ENCODE measurements around the gene OR5K1. TPM values are rescaled to one million over a fixed set of nuclear protein-coding genes. Genes with fewer than 3 reads are reported as not detected.

The OR5K1 gene
- total RNA-seq, 1 experiment from 2014 or later, result not detected

- peak overlapping the region; percentile 76 for H3K27ac Mint-ChIP-seq (ENCODE audit: low read depth, unreplicated experiment)
- TF ChIP-seq, protein P1, sequence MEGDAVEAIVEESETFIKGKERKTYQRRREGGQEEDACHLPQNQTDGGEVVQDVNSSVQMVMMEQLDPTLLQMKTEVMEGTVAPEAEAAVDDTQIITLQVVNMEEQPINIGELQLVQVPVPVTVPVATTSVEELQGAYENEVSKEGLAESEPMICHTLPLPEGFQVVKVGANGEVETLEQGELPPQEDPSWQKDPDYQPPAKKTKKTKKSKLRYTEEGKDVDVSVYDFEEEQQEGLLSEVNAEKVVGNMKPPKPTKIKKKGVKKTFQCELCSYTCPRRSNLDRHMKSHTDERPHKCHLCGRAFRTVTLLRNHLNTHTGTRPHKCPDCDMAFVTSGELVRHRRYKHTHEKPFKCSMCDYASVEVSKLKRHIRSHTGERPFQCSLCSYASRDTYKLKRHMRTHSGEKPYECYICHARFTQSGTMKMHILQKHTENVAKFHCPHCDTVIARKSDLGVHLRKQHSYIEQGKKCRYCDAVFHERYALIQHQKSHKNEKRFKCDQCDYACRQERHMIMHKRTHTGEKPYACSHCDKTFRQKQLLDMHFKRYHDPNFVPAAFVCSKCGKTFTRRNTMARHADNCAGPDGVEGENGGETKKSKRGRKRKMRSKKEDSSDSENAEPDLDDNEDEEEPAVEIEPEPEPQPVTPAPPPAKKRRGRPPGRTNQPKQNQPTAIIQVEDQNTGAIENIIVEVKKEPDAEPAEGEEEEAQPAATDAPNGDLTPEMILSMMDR (IDR thresholded peaks at IDR 0.05; ENCODE audit: unreplicated experiment), result no peak
- DNase-seq (ENCODE audit: unreplicated experiment), result no peak
- peaks cover 29% of the 10 kb centered on the region for H3K36me3 Mint-ChIP-seq (ENCODE audit: insufficient read depth, unreplicated experiment)
- H3K4me1 Mint-ChIP-seq (ENCODE audit: insufficient read depth, unreplicated experiment), result peaks cover 22% of the 10 kb centered on the region
- CTCF ChIA-PET, result interaction anchor here (0.7 to 1.3 kb wide), 3 partner anchors 12 to 79 kb away, joined by 3 to 6 read pairs (median 6); no protein-coding TSS in a partner anchor
- no TSS peak for BruUV-seq (replicated peaks)
- H3K4me3 Mint-ChIP-seq (ENCODE audit: unreplicated experiment), result peak overlapping the region; percentile 56
- H3K9me3 Mint-ChIP-seq (ENCODE audit: unreplicated experiment), result peaks cover 8% of the 10 kb centered on the region
- POLR2A ChIA-PET, result interaction anchor here (0.9 to 4.5 kb wide), 7 partner anchors 10 to 541 kb away, joined by 3 to 50 read pairs (median 8); partner anchors contain the start of genes CLDND1 and CPOX
- intact Hi-C loops (cut with micrococcal nuclease), result loop anchor here (2.0 kb wide), 1 partner anchor 30 kb away; no protein-coding TSS in a partner anchor
- H3K27me3 Mint-ChIP-seq (ENCODE audit: insufficient read depth, unreplicated experiment), result no peaks in the 10 kb centered on the region
These were observed 49.6 kb downstream of the OR5K1 start for GRCh38 chr3:98512576-98512975.

DNA sequence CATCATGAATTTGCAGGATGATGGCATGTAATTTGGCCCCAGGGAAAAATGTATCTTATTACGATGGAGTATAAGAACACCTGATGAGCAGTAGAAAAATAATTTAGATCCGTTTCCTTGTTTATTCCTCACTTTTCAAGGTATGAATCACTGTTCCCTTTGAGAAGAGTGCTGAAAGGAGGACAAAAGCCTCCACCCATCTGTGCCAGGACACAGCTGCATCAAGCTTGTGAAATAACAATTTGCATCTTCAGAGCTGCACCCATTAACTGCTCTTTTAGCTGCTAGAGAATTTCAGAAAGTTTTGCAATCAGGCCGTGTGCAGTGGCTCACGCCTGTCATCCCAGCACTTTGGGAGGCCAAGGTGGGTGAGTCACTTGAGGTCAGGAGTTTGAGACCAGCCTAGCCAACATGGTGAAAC is 50.1 kb downstream of the OR5K1 start:
- peak overlapping the region; percentile 76 for H3K27ac Mint-ChIP-seq (ENCODE audit: low read depth, unreplicated experiment)
- H3K9me3 Mint-ChIP-seq (ENCODE audit: unreplicated experiment), result peaks cover 3% of the 10 kb centered on the region
- peaks cover 32% of the 10 kb centered on the region for H3K36me3 Mint-ChIP-seq (ENCODE audit: insufficient read depth, unreplicated experiment)
- CTCF ChIA-PET, result interaction anchor here (1.1 to 1.8 kb wide), 2 partner anchors 13 to 29 kb away, joined by 3 to 6 read pairs; no protein-coding TSS in a partner anchor
- intact Hi-C loops (cut with micrococcal nuclease), result loop anchor here (1.0 to 2.0 kb wide), 2 partner anchors 9 to 30 kb away; partner anchors contain the start of gene CLDND1
- no TSS peak for BruUV-seq (replicated peaks)
- DNase-seq (ENCODE audit: unreplicated experiment), result peak; percentile 96
- H3K4me1 Mint-ChIP-seq (ENCODE audit: insufficient read depth, unreplicated experiment), result peaks cover 25% of the 10 kb centered on the region
- H3K27me3 Mint-ChIP-seq (ENCODE audit: insufficient read depth, unreplicated experiment), result no peaks in the 10 kb centered on the region
- peak overlapping the region; percentile 56 for H3K4me3 Mint-ChIP-seq (ENCODE audit: unreplicated experiment)
- POLR2A ChIA-PET, result interaction anchor here (0.8 to 4.5 kb wide), 8 partner anchors 9 to 542 kb away, joined by 3 to 50 read pairs (median 6); partner anchors contain the start of genes CLDND1 and CPOX
- TF ChIP-seq, protein P1 (IDR thresholded peaks at IDR 0.05; ENCODE audit: unreplicated experiment), result no peak

- TF ChIP-seq, protein P1 (IDR thresholded peaks at IDR 0.05; ENCODE audit: unreplicated experiment), result no peak
- Mint-ChIP-seq H3K27ac (ENCODE audit: low read depth, unreplicated experiment) (peak overlapping the region; percentile 76), H3K9me3 (ENCODE audit: unreplicated experiment) (no peaks in the 10 kb centered on the region), H3K4me3 (ENCODE audit: unreplicated experiment) (no peak overlapping the region), H3K4me1 (ENCODE audit: insufficient read depth, unreplicated experiment) (peaks cover 28% of the 10 kb centered on the region), H3K27me3 (ENCODE audit: insufficient read depth, unreplicated experiment) (no peaks in the 10 kb centered on the region), H3K36me3 (ENCODE audit: insufficient read depth, unreplicated experiment) (peaks cover 38% of the 10 kb centered on the region)
- POLR2A ChIA-PET, result interaction anchor here (0.7 to 4.5 kb wide), 8 partner anchors 8 to 542 kb away, joined by 3 to 50 read pairs (median 4); partner anchors contain the start of genes CLDND1 and CPOX
- CTCF ChIA-PET, result interaction anchor here (0.6 to 1.8 kb wide), 5 partner anchors 9 to 473 kb away, joined by 3 read pairs; partner anchors contain the start of gene CLDND1
- DNase-seq (ENCODE audit: unreplicated experiment), result no peak
- intact Hi-C loops (cut with micrococcal nuclease), result loop anchor here (1.0 to 2.0 kb wide), 2 partner anchors 9 to 31 kb away; partner anchors contain the start of gene CLDND1
- no TSS peak for BruUV-seq (replicated peaks)
These were observed 50.7 kb downstream of the OR5K1 start for GRCh38 chr3:98513736-98514135.

DNA sequence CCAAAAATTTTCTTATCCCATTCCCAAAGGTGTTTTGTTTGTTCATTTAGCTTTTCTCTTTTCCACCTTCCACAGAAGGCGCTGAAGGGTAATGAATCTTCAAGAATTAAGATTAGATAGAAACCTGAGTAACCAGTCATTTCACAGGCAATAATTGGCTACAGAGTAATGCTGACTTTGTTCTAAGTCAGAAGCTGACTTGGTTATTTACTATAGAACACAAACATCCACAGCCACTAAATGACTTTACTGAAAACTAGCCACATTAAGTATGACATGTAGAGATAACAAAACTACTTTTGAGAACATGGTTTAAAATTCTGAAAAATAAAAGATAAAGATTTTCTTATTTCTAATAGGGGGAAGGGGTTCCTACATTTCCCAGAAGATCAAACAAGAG is 51.9 kb downstream of the OR5K1 start:
- Mint-ChIP-seq H3K27ac (ENCODE audit: low read depth, unreplicated experiment) (no peak overlapping the region), H3K4me1 (ENCODE audit: insufficient read depth, unreplicated experiment) (peaks cover 37% of the 10 kb centered on the region), H3K36me3 (ENCODE audit: insufficient read depth, unreplicated experiment) (peaks cover 48% of the 10 kb centered on the region), H3K4me3 (ENCODE audit: unreplicated experiment) (no peak overlapping the region), H3K27me3 (ENCODE audit: insufficient read depth, unreplicated experiment) (no peaks in the 10 kb centered on the region), H3K9me3 (ENCODE audit: unreplicated experiment) (no peaks in the 10 kb centered on the region)
- BruUV-seq (replicated peaks), result no TSS peak
- TF ChIP-seq, protein P1 (IDR thresholded peaks at IDR 0.05; ENCODE audit: unreplicated experiment), result no peak
- ChIA-PET POLR2A (interaction anchor here (1.0 to 4.5 kb wide), 2 partner anchors 33 to 69 kb away, joined by 3 to 26 read pairs; no protein-coding TSS in a partner anchor), CTCF (interaction anchor here (0.8 to 1.4 kb wide), 3 partner anchors 13 to 185 kb away, joined by 3 read pairs; no protein-coding TSS in a partner anchor)
- DNase-seq (ENCODE audit: unreplicated experiment), result no peak
- intact Hi-C loops (cut with micrococcal nuclease), result no loop called here

Measured in MCF 10A (cell line).